Measurements from ENCODE around the gene TRPV5.

Gene TRPV5

DNA sequence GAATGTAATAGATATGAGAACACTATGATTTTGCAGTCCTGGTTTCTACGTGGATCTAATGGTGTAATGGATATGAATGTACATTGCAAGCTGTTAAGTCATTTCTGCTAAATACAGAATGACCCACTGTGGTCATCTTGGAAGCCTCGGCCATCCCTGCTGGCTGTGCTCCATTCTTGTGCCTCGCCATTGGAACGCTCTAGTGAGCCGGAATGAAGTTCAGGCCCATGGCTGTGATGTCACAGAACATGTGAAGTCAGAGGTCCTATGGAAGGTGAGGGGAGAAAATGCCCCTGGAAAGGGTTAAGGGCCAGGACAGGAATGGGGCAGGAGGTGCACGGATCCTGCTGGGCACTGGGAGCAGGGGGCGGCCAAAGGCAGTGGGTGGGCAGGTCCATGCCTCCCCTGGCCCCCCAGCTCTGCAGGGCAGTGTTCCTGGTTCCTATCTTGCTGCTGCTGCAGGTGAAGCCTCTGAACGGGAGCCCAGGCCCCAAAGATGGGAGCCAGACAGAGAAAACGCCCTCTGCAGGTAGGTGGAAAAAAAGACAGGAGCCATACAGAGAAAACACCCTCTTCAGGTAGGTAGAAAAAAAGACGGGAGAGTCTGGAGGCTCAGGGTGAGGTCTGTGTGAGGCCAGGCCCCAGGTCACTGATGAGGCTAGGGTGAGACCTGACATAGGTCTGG lies 5.8 kb upstream of the TRPV5 start, which contains the start of gene LLCFC1:
Gene LLCFC1, plus strand, starts transcription at position 259 of the 685 bp plus-strand sequence. Its CDS starts 138 bp downstream, at position 397.
- DNase-seq = peak; percentile 24

DNA sequence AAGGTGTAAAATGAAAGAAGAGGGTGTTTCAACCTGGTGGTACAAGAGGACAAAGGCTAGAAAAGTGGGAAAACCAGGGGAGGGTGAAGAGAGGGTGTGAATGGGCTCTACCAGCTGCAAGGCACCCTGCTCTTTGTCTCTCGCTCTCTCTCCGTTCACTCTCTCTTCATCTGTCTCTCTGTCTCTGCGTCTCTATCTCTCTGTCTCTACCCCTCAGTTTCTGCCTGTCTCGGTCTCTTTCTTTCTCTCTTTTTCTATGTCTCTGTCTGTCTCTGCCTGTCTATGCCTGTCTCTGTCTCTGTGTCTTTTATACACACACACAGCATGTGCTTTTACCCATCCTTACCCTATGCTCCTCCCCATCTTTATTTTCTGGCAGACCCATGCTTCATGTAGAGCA lies 5.1 kb upstream of the TRPV5 start:
- DNase-seq = no peak

- DNase-seq = no peak
Measured at GRCh38 chr7:142935941-142936565, 2.5 kb upstream of the TRPV5 start.

GRCh38 chr7:142934056-142934455 lies 510 bp upstream of the TRPV5 start:
- no peak for DNase-seq

GRCh38 chr7:142933092-142933475 lies 462 bp downstream of the TRPV5 start:
- DNase-seq = no peak

GRCh38 chr7:142932386-142933091 lies 1.0 kb downstream of the TRPV5 start:
- DNase-seq = no peak

DNA sequence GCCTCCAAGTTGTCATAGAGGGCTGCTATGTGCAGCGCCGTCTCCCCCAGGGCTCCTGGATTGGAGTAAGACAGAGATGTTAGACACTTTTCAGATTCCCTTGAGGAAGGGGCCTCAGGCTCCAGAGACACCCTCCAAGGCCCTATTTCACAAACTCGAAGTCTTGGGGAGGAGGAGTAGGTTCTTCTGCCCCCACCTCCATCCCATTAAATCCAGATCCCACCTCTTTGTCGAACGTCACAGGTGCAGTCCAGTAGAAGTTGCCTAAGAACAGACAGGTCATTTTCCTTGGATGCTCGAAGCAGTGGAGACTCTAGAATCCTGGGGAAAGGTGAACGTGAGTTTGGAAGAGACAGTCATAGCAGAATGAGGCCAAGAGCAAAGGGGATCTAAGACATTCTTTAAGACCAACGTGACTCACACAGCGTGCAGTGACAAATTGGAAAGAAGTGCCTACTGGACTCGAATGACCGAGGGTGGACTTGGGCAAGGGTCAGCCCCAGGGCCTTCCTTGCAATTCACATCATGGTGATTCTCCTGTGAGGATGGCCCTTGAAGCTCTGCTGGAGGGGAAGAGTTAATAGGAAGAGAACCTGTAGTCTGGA lies 3.3 kb downstream of the TRPV5 start:
- DNase-seq = no peak

- no peak for DNase-seq
Measured at GRCh38 chr7:142927949-142928348, 5.6 kb downstream of the TRPV5 start.

- peak; percentile 73 for DNase-seq
Measured at GRCh38 chr7:142927085-142927745, 6.3 kb downstream of the TRPV5 start.

DNA sequence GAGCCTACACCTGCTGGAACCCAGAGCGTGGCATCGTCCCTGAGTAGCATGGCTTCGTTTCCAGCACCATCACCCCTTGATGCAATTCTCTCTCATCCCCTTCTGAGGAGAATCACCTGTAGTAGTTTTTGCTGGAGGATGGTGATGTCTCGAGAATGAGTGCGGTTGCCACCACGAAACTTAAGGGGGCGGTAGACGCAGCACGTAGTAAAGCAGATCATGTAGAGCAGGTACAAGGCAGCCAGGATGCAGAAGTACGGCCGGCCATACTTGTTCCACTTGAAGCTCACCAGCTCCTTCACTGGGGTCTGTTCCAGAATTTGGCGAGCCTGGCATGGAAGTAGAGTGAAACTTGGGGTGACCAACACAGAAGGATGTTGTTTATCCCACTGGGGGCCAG lies 8.1 kb downstream of the TRPV5 start:
- DNase-seq = no peak

DNA sequence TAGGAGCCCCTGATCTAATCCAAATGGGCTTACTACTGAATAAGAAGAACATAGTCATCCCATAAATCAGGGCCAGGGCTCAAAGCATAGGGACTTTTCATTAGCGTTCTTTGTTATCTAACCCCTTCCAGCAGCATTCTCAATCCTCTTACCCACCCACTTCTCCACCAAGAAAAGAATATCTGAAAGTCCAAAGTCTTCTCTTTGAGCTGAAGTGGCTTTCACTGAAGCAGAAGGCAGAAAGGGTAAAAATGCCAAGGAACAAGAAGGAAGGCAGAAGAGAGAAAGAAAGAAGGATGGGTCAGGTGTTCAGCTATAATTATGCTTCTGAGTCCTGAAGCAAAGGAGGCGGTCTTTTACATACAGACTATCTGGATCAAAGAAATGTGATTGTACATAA lies 10.2 kb downstream of the TRPV5 start:
- DNase-seq = no peak

GRCh38 chr7:142919656-142920055 lies 13.9 kb downstream of the TRPV5 start:
- no peak for DNase-seq

- no peak for DNase-seq
Measured at GRCh38 chr7:142918901-142919300, 14.6 kb downstream of the TRPV5 start.

GRCh38 chr7:142917447-142917846 lies 16.1 kb downstream of the TRPV5 start:
- no peak for DNase-seq

DNA sequence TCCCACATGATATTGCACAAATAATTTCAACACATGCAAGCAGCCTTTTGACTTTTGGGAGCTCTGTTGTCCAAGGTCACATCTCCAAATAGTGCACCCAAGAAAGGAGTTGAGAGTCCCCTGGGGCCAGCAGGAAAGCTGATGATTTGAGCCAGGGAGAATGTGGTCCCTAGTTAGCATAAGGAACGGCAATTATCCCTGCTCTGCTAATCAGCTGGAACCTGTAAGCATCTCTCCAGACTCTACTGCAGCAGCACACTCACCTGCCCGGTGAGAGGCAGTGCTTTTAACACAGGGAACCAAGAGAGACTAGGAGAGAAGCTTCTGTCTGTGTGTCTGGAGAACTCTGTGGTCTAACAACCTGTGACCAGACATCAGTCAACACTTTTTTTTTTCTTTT lies 17.0 kb downstream of the TRPV5 start:
- DNase-seq = no peak

- DNase-seq = no peak
Measured at GRCh38 chr7:142915315-142915714, 18.2 kb downstream of the TRPV5 start.

- DNase-seq = no peak
Measured at GRCh38 chr7:142914121-142914520, 19.4 kb downstream of the TRPV5 start.

DNA sequence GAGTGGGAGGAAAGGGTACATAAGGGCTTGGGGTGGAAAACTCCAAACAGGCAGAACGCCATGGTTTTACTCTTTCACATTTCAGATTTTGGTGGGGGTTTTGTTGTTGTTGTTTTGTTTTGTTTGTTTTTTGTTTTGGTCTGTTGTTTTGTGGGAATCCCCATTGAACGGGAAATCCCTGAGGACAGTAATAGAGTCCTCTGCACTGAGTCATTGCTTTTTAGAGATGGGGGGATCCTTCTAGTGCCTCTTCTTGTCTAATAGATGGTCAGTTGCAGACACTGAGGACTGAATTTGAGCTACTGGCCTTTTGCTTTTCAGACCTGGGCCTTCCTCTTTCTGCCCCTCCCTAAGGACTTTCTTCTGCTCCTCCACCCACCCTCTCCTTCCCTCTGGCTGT lies 20.0 kb downstream of the TRPV5 start:
- DNase-seq = no peak

DNA sequence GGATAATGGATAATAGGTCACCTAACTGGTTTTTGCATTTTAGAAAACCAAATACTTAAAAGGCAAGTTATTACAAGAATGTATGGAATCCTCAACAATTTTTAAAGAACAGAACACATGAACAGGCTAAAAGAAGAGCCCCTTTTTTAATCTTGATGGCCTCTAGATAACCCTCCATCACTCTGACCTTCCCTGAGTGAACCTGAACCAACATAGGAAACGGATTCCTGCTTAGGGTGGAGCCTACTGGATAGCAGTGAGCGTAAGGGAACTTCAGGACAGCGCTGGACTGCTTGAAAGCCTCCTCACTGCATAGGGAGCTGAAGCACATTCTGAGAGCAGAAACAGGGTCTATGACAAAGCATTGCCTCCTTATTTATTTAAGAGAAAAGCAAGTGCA lies 20.5 kb downstream of the TRPV5 start:
- no peak for DNase-seq

GRCh38 chr7:142910481-142910880 lies 23.1 kb downstream of the TRPV5 start:
- no peak for DNase-seq

- DNase-seq = no peak
Measured at GRCh38 chr7:142910031-142910433, 23.5 kb downstream of the TRPV5 start.

GRCh38 chr7:142908921-142909890 lies 24.3 kb downstream of the TRPV5 start:
- DNase-seq = peak; percentile 71
